Duodenal mucosa (tissue), 2 donors: Measurements from ENCODE around the gene OR10A3.

Source experiments
- H3K27ac ChIP-seq: one replicate; pipeline ENCODE4 v1.7.0; 2013; ENCODE audit warnings: low read depth, low read length
- H3K27me3 ChIP-seq, 2 donors: one replicate each; pipeline ENCODE4 v1.7.0; 2013; ENCODE audit warnings: low read length in 2 of 2, control low read depth in 1 of 2; ENCODE audit not compliant: insufficient read depth in 2 of 2, control insufficient read depth in 1 of 2
- H3K36me3 ChIP-seq, 2 donors: one replicate each; pipeline ENCODE4 v1.7.0; 2013; ENCODE audit warnings: low read length in 2 of 2, control low read depth in 1 of 2; ENCODE audit not compliant: insufficient read depth in 2 of 2, control insufficient read depth in 1 of 2
- H3K4me1 ChIP-seq, 2 donors: one replicate each; pipeline ENCODE4 v1.7.0; 2013; ENCODE audit warnings: low read length in 2 of 2, control low read depth in 1 of 2; ENCODE audit not compliant: insufficient read depth in 2 of 2, control insufficient read depth in 1 of 2
- H3K4me3 ChIP-seq, 2 donors: one replicate each; pipeline ENCODE4 v1.7.0; 2013; ENCODE audit warnings: low read length in 2 of 2, low read depth in 1 of 2
- H3K9ac ChIP-seq, 2 donors: one replicate each; pipeline ENCODE4 v1.7.0; 2013; ENCODE audit warnings: low read length in 2 of 2, low read depth in 1 of 2
- H3K9me3 ChIP-seq, 2 donors: one replicate each; pipeline ENCODE4 v1.7.0; 2013; ENCODE audit warnings: low read length in 2 of 2, control low read depth in 1 of 2; ENCODE audit not compliant: control insufficient read depth in 1 of 2

Gene OR10A3

DNA sequence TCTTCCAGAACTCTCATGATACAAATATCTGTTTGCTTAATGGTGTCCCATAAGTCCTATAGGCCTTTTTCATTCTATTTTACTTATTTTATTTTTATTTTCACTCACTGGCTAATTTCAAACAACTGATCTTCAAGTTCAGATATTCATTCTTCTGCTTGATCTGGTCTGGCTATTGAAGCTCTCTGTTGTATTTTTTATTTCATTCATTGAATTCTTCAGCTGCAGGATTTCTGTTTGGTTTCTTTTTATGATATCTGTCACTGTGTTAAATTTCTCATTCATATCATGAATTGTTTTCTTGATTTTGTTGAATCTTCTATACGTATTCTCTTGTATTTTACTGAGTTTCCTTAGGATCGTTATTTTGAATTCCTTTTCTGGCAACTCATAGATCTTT is 2.6 kb upstream of the OR10A3 start:
- no peak overlapping the region for H3K27ac ChIP-seq
- H3K4me3 ChIP-seq, result no peak overlapping the region
- H3K36me3 ChIP-seq, result no peaks in the 10 kb centered on the region
- H3K9ac ChIP-seq, result no peak overlapping the region
- H3K27me3 ChIP-seq, result no peaks in the 10 kb centered on the region
- H3K9me3 ChIP-seq, result peaks cover 9% of the 10 kb centered on the region in 2 donors
- no peaks in the 10 kb centered on the region for H3K4me1 ChIP-seq

GRCh38 chr11:7941146-7941545 is 362 bp downstream of the OR10A3 start:
- no peak overlapping the region for H3K9ac ChIP-seq
- no peaks in the 10 kb centered on the region for H3K4me1 ChIP-seq
- H3K36me3 ChIP-seq, result no peaks in the 10 kb centered on the region
- H3K27ac ChIP-seq, result no peak overlapping the region
- H3K4me3 ChIP-seq, result no peak overlapping the region
- peaks cover 9% of the 10 kb centered on the region in 2 donors for H3K9me3 ChIP-seq
- H3K27me3 ChIP-seq, result no peaks in the 10 kb centered on the region

DNA sequence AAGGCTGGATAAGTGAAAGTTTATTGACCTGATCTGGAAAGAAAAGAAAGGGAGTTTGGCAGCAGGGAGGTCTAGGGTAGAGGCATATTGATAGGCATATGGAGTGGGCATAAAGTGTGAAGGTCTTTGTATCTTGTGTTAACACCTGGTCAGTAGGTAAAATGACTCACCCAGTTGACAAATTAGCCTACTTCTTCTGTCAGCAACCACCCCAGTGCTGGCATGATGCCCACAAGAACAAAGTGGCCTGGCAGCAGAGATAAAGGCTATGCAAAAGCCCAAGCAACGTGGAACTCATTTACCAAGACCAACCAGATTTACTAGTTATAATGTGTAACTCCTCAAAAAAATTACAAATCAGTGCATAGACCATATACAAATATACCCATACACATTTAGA is 4.9 kb downstream of the OR10A3 start:
- no peaks in the 10 kb centered on the region for H3K4me1 ChIP-seq
- H3K36me3 ChIP-seq, result no peaks in the 10 kb centered on the region
- H3K9me3 ChIP-seq, result no peaks in the 10 kb centered on the region
- no peak overlapping the region for H3K4me3 ChIP-seq
- H3K27ac ChIP-seq, result no peak overlapping the region
- H3K9ac ChIP-seq, result no peak overlapping the region
- H3K27me3 ChIP-seq, result no peaks in the 10 kb centered on the region

DNA sequence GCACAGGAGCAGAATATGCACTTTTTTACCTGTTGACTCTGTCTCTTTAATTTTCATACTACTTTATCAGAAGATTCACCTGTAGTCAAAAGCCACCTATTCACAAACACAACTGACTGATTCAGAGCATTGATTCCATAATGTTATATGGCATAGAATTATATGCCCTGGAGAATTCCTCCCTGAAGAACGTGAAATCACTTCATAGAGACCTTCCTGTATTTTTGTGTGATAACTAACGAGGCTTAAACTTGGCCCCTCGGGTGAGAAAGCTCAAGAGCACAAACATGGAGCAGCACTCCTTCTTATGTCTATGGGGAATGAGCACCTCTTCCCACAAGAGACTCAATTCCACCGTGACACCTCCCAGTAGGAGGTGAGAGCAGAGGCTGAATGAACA is 10.3 kb downstream of the OR10A3 start, which contains the start of gene OR10A6:
Gene OR10A6 (minus strand): TSS at position 101 of the 400 bp plus-strand sequence. CDS start 2,606 bp downstream, outside the sequence.
- H3K27ac ChIP-seq, result no peak within 1 kb of the TSS
- no peaks in the 10 kb centered on the region for H3K4me1 ChIP-seq
- no peak within 1 kb of the TSS for H3K4me3 ChIP-seq
- no peak within 1 kb of the TSS for H3K9ac ChIP-seq
- H3K27me3 ChIP-seq, result no peaks in the 10 kb centered on the region
- no peaks in the 10 kb centered on the region for H3K36me3 ChIP-seq
- H3K9me3 ChIP-seq, result no peaks in the 10 kb centered on the region

DNA sequence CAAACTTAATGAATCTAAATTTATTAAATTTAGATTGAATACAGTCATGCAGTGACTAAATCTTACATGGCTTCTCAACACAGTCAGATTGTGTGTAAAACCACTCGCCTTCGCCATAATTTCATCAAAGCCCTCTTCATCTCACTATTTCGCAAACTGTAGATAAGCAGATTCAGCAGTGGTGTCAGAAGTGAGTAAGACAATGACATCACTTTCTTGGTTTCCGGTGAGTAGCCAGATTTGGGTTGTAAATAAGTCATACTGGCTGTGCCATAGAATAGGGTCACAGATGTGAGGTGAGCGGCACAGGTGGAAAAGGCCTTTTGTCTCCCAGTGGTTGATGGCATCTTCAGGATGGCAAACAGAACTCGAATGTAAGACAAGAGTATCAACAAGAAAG is 13.9 kb downstream of the OR10A3 start:
- Histone ChIP-seq H3K36me3 (no peaks in the 10 kb centered on the region), H3K27me3 (no peaks in the 10 kb centered on the region), H3K9me3 (no peaks in the 10 kb centered on the region), H3K27ac (no peak overlapping the region), H3K4me1 (no peaks in the 10 kb centered on the region), H3K9ac (no peak overlapping the region), H3K4me3 (no peak overlapping the region)

DNA sequence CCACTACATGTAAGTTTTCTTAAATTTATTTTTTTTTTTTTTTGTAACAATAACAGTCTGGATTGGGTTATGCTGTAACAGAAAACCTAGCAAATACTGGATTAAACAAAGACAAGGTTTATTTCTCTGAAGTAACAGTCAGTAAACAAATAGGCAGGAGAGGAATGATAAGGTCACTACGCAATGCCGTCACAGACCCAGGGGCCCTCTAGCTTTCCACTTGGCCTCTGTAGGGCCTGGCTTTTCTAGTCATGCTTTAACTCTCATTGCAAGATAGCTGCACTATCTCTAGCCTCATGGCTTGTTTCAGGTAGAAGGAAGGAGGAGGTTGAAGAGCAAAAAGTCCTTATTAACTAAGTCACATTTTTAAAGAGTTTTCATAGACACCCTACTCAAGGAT is 17.0 kb downstream of the OR10A3 start:
- H3K4me1 ChIP-seq, result no peaks in the 10 kb centered on the region
- H3K36me3 ChIP-seq, result no peaks in the 10 kb centered on the region
- no peaks in the 10 kb centered on the region for H3K9me3 ChIP-seq
- no peak overlapping the region for H3K4me3 ChIP-seq
- no peak overlapping the region for H3K27ac ChIP-seq
- no peaks in the 10 kb centered on the region for H3K27me3 ChIP-seq
- no peak overlapping the region for H3K9ac ChIP-seq

DNA sequence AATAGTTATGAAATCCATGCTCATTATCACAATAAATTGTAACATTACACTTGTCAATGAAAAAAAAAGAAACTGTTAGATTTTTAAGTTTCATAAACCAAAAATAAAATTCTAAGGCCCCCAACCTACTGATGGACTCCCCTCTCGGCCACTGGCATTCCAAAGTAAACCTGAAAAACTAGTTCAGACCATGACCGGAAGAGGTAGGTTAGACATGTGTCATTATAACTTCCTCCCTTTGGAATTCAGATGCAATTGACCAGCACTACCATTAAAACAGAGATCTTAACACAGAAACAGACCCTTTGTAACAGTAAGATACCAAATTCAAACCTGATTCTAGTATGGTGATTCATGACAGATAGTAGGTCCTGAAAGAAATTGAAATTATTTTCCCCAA is 23.4 kb downstream of the OR10A3 start:
- no peaks in the 10 kb centered on the region for H3K4me1 ChIP-seq
- no peak overlapping the region for H3K27ac ChIP-seq
- no peak overlapping the region for H3K9ac ChIP-seq
- H3K9me3 ChIP-seq, result no peaks in the 10 kb centered on the region
- H3K27me3 ChIP-seq, result no peaks in the 10 kb centered on the region
- H3K4me3 ChIP-seq, result no peak overlapping the region
- no peaks in the 10 kb centered on the region for H3K36me3 ChIP-seq

DNA sequence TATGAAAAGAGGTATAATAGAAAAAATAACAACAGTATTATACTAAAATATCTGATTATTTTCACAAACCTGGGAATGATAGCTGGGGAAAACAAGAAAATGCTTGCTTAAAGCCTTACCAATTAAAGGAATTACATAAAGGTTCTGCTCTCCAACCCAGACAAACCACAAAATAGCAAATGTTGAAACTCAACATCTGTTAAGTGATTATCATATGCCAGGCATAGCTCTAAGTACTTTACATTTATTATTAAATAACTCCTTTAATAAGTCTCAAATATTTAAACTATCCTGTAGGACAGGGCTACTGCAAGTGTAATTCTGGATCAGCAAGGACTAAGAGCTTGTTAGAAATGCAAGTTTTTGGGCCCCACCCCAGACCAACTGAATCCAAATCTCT is 30.5 kb downstream of the OR10A3 start:
- H3K9me3 ChIP-seq, result no peaks in the 10 kb centered on the region
- no peak overlapping the region for H3K4me3 ChIP-seq
- H3K36me3 ChIP-seq, result no peaks in the 10 kb centered on the region
- no peak overlapping the region for H3K27ac ChIP-seq
- H3K27me3 ChIP-seq, result peaks cover 0 to 3% of the 10 kb centered on the region in 2 donors
- no peak overlapping the region for H3K9ac ChIP-seq
- H3K4me1 ChIP-seq, result no peaks in the 10 kb centered on the region

DNA sequence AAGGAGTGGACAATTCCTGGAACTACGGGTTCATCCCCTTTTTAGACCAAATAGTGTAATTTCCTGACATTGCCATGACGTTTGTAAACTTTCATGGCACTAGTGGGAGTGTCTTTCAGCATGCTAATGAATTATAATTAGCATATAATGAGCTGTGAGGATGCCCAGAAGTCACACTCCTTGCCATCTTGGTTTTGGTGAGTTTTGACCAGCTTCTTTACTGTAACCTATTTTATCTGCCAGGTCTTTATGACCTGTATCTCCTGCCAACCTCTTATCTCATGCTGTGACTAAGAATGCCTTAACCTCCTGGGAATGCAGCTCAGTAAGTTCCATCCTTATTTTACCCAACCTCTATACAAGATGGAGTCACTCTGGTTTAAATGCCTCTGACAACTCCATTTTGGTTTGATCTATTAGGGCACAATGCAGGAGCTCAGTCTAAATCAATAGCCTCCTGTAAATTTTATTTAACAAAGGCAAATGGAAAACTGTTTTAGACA is 31.2 kb downstream of the OR10A3 start:
- H3K9ac ChIP-seq, result no peak overlapping the region
- H3K9me3 ChIP-seq, result no peaks in the 10 kb centered on the region
- no peaks in the 10 kb centered on the region for H3K36me3 ChIP-seq

GRCh38 chr11:7909585-7910285 is 31.8 kb downstream of the OR10A3 start:
- H3K36me3 ChIP-seq, result no peaks in the 10 kb centered on the region
- H3K9ac ChIP-seq, result no peak overlapping the region
- no peaks in the 10 kb centered on the region for H3K4me1 ChIP-seq
- H3K27me3 ChIP-seq, result peaks cover 0 to 3% of the 10 kb centered on the region in 2 donors
- H3K4me3 ChIP-seq, result no peak overlapping the region
- H3K27ac ChIP-seq, result no peak overlapping the region
- no peaks in the 10 kb centered on the region for H3K9me3 ChIP-seq

More for the DNA sequence above, 31.2 kb downstream of the OR10A3 start:
- no peak overlapping the region for H3K27ac ChIP-seq
- no peaks in the 10 kb centered on the region for H3K4me1 ChIP-seq
- peaks cover 0 to 3% of the 10 kb centered on the region in 2 donors for H3K27me3 ChIP-seq
- no peak overlapping the region for H3K4me3 ChIP-seq
